Loucy (cell line): ENCODE measurements around the gene AHI1.

Experiments used
- H2AFZ ChIP-seq: fragments of 200-600 bp; sonication (generic); 2 replicates; pipeline ENCODE4 v1.6.0; 2016; ENCODE audit warnings: antibody characterized with exemption, mild to moderate bottlenecking, low read length, moderate library complexity
- H3F3A ChIP-seq: fragments of 200-600 bp; 2 replicates; pipeline ENCODE4 v1.6.0; 2016; ENCODE audit warnings: antibody characterized with exemption, low read depth, mild to moderate bottlenecking
- H3K27me3 ChIP-seq: fragments of 200-600 bp; sonication (generic); 2 replicates; pipeline ENCODE4 v1.6.1; 2014; ENCODE audit warnings: low read length, mild to moderate bottlenecking; ENCODE audit not compliant: insufficient read depth, poor library complexity, severe bottlenecking
- H3K36me3 ChIP-seq: fragments of 200-600 bp; sonication (generic); 2 replicates; pipeline ENCODE4 v1.6.1; 2016; ENCODE audit warnings: low read length; ENCODE audit not compliant: insufficient read depth
- H3K4me1 ChIP-seq: fragments of 200-600 bp; sonication (generic); 2 replicates; pipeline ENCODE4 v1.5.1; 2014; ENCODE audit warnings: low read length, mild to moderate bottlenecking; ENCODE audit not compliant: insufficient read depth, poor library complexity, severe bottlenecking
- H3K4me2 ChIP-seq: fragments of 200-600 bp; sonication (generic); 2 replicates; pipeline ENCODE4 v1.6.0; 2014; ENCODE audit warnings: antibody characterized with exemption, low read length, low read depth, mild to moderate bottlenecking; ENCODE audit not compliant: poor library complexity, severe bottlenecking
- H3K4me3 ChIP-seq: fragments of 200-600 bp; sonication (generic); 2 replicates; pipeline ENCODE4 v1.5.1; 2014; ENCODE audit warnings: low read length, mild to moderate bottlenecking, mixed read lengths; ENCODE audit not compliant: poor library complexity, severe bottlenecking
- H3K79me2 ChIP-seq: fragments of 200-600 bp; sonication (generic); 2 replicates; pipeline ENCODE4 v1.6.1; 2014; ENCODE audit warnings: low read length; ENCODE audit not compliant: insufficient read depth
- H3K9ac ChIP-seq: fragments of 200-600 bp; sonication (generic); 2 replicates; pipeline ENCODE4 v1.6.0; 2014; ENCODE audit warnings: mild to moderate bottlenecking, low read depth, low read length, moderate library complexity; ENCODE audit not compliant: poor library complexity, severe bottlenecking
- H3K9me2 ChIP-seq: fragments of 200-600 bp; sonication (generic); replicated peaks from 2 replicates; pipeline ENCODE4 v1.6.1; 2016; ENCODE audit warnings: low read depth, low read length, mixed read lengths
- H3K9me3 ChIP-seq: fragments of 200-600 bp; sonication (generic); 2 replicates; pipeline ENCODE4 v1.6.1; 2014; ENCODE audit warnings: mild to moderate bottlenecking, antibody characterized with exemption, low read length, low read depth; ENCODE audit not compliant: insufficient read depth
- H4K20me1 ChIP-seq: fragments of 200-600 bp; sonication (generic); 2 replicates; pipeline ENCODE4 v1.6.0; 2014; ENCODE audit warnings: antibody characterized with exemption, low read length, mild to moderate bottlenecking; ENCODE audit not compliant: insufficient read depth, poor library complexity, severe bottlenecking
- CTCF ChIP-seq: fragments of 200-600 bp; sonication (generic); conservative IDR thresholded peaks from 2 replicates; pipeline ENCODE4 v1.5.1; 2014; ENCODE audit warnings: mild to moderate bottlenecking, antibody characterized with exemption, low read length
- EZH2phosphoT487 ChIP-seq: fragments of 200-600 bp; IDR thresholded peaks from 2 replicates; pipeline ENCODE4 v1.6.1; 2018; ENCODE audit warnings: antibody characterized with exemption, mild to moderate bottlenecking, moderate library complexity, borderline replicate concordance

AHI1 gene

GRCh38 chr6:135334169-135334568 lies 163.4 kb downstream of the AHI1 start:
- no peaks in the 10 kb centered on the region for H3F3A ChIP-seq
- no peaks in the 10 kb centered on the region for H3K9me2 ChIP-seq
- H3K4me3 ChIP-seq, result no peak overlapping the region
- TF ChIP-seq CTCF, result no peak
- no peak for TF ChIP-seq EZH2phosphoT487
- H4K20me1 ChIP-seq, result no peaks in the 10 kb centered on the region
- H3K4me1 ChIP-seq, result peaks cover 16% of the 10 kb centered on the region
- 0 out of 2 replicates have a peak overlapping the region, but pooled peaks have one; percentile 24 for H2AFZ ChIP-seq
- peaks cover 2% of the 10 kb centered on the region; the same call in 1 of the 2 replicates for H3K9me3 ChIP-seq
- H3K27me3 ChIP-seq, result no peaks in the 10 kb centered on the region
- H3K79me2 ChIP-seq, result no peaks in the 10 kb centered on the region
- no peak overlapping the region for H3K4me2 ChIP-seq
- H3K9ac ChIP-seq, result no peak overlapping the region
- no peaks in the 10 kb centered on the region for H3K36me3 ChIP-seq

- no peaks in the 10 kb centered on the region for H3K9me2 ChIP-seq
- H3F3A ChIP-seq, result no peaks in the 10 kb centered on the region
- H3K4me1 ChIP-seq, result peaks cover 41% of the 10 kb centered on the region
- H3K79me2 ChIP-seq, result no peaks in the 10 kb centered on the region
- no peak overlapping the region for H3K4me2 ChIP-seq
- no peak for TF ChIP-seq EZH2phosphoT487
- TF ChIP-seq CTCF, result no peak
- peak overlapping the region; percentile 7 for H3K9ac ChIP-seq
- no peak overlapping the region for H2AFZ ChIP-seq
- H3K4me3 ChIP-seq, result no peak overlapping the region
- no peaks in the 10 kb centered on the region for H3K36me3 ChIP-seq
- H3K27me3 ChIP-seq, result no peaks in the 10 kb centered on the region
- H4K20me1 ChIP-seq, result no peaks in the 10 kb centered on the region
- no peaks in the 10 kb centered on the region for H3K9me3 ChIP-seq
Observed at GRCh38 chr6:135331002-135331401, 166.5 kb downstream of the AHI1 start.

GRCh38 chr6:135329851-135330803 lies 167.4 kb downstream of the AHI1 start:
- H4K20me1 ChIP-seq, result no peaks in the 10 kb centered on the region
- H3K9ac ChIP-seq, result no peak overlapping the region
- H3K36me3 ChIP-seq, result no peaks in the 10 kb centered on the region
- H3K79me2 ChIP-seq, result no peaks in the 10 kb centered on the region
- H3K4me3 ChIP-seq, result no peak overlapping the region
- no peaks in the 10 kb centered on the region for H3K27me3 ChIP-seq
- no peak overlapping the region for H3K4me2 ChIP-seq
- peaks cover 50% of the 10 kb centered on the region for H3K4me1 ChIP-seq
- H2AFZ ChIP-seq, result no peak overlapping the region
- H3K9me3 ChIP-seq, result no peaks in the 10 kb centered on the region
- no peaks in the 10 kb centered on the region for H3F3A ChIP-seq
- no peaks in the 10 kb centered on the region for H3K9me2 ChIP-seq
- no peak for TF ChIP-seq EZH2phosphoT487
- TF ChIP-seq CTCF, result no peak
